T follicular helper cell (primary cell): ENCODE results near the gene COL2A1.

ENCODE experiments used
- DNase-seq: peaks from one replicate; pipeline ENCODE4 v3.0.0-alpha.2; 2020; ENCODE audit warnings: low read depth

Gene COL2A1

DNA sequence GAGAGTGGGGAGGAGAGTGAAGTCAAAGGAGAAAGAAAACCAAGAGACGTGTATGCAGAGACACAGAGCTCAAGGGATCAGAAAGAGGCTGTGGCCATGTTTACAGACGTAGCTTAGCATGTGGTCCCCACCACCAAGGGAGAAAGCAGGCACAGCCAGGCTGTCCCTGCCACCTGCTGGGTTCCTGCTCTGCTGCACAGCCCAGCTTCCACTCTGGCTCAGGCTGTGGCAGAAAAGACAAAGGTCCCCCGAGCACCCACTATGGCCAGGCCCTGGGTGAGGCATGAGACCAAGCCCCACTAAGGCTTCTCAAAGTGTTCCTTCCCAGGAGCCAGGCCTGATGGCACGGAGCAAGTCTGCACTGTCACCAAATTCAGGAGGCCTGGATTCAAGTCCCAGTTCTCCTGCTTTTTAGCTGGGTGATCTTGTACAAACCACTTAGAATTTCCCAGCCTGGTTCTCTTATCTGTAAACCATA, 25.9 kb upstream of the COL2A1 start:
- no peak for DNase-seq

DNA sequence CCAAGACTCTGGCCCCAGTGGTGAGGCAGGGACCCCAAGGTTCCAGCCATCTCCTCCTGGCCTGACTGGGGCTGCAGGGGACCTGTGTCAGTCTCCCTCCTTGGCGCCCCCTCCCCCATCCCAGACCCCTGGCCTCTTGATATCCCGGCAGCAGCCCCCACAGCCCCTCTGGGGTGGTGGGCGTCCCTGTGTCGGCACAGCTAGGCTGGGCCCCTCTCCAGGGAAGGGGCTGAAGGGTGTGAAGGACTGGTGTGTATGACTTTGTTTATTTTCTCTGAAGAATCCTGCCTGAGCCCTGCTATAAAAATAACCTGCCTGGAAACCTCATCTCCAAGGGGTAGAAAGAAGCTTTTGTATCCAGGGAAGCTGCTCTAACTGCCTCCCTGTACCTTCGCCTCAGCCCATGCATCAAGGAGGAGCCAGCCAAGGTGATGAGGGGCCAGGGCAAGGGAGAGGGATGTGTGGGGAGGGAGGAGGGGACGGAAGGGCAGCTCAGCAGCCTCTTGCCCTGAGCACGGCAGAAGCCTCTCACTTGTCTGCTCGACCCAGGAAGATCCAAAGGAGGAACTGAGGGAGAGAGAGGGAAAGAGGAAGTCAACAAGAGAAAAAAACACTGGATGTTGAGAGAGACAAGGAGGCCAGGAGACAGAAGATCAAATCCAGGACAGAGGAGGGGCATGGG, 25.4 kb upstream of the COL2A1 start:
- DNase-seq, result no peak

- DNase-seq, result no peak
These were observed 24.5 kb upstream of the COL2A1 start for GRCh38 chr12:48028541-48029431.

- no peak for DNase-seq
These were observed 23.1 kb upstream of the COL2A1 start for GRCh38 chr12:48027183-48028002.

- no peak for DNase-seq
These were observed 22.0 kb upstream of the COL2A1 start for GRCh38 chr12:48026060-48026827.

GRCh38 chr12:48025281-48025680, 21.0 kb upstream of the COL2A1 start:
- DNase-seq, result no peak

DNA sequence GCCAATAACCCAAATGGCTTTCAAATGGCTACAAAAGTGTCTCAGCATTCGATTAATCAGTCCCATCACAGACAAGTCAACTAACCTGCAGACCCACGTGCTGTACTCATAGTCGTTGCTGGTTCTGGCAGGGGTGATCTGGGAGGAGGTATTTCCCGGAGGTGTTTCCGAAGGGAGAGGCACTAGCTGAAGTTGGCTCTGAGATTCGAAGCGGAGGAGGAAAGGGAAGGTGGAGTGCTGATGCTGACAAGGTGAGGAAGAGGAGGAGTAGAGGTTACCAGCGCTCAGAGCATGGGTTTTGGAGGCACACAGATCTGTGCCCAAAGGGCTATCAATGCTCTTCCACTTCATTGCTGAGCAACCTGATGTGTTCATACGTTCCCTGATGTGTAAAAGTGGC, 20.5 kb upstream of the COL2A1 start:
- DNase-seq, result no peak

GRCh38 chr12:48023386-48023785, 19.1 kb upstream of the COL2A1 start:
- DNase-seq, result no peak

DNA sequence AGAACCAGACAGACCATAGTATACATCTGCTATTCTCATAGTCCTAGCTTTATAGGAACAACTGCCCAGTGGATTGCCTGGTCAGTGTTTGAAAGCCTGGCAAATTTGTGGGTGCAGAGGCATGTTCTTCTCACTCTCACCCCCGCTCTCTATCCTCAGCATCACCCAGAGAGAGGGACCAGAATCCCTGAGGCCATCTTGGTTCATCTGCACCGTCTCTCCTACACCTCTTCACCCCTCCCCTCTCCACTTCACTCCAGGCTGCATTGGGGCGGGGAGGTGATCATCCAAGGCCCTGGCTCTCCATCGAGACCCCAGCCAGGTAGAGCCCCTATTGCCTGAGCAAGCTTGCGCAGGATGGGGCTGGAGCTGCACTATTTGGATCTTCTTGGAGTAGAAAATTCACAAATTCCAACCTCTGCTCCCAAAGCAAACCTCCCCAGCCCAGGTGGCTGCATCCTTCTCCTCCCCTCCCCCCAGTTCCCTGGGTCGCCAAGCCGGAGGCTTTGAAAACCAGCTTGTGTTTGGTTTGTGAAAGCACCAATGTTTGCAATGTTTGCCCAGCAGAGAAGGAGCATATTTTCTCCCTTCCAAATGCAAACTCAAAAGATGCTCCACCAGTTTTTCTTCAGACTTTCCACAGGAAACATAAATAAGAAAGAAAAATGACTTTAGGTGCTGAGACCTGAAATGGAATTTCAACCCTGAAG, 18.6 kb upstream of the COL2A1 start:
- DNase-seq, result no peak

- no peak for DNase-seq
These were observed 17.9 kb upstream of the COL2A1 start for GRCh38 chr12:48022180-48022521.

- no peak for DNase-seq
These were observed 17.4 kb upstream of the COL2A1 start for GRCh38 chr12:48021485-48022179.

GRCh38 chr12:48019639-48020265, 15.5 kb upstream of the COL2A1 start:
- no peak for DNase-seq

DNA sequence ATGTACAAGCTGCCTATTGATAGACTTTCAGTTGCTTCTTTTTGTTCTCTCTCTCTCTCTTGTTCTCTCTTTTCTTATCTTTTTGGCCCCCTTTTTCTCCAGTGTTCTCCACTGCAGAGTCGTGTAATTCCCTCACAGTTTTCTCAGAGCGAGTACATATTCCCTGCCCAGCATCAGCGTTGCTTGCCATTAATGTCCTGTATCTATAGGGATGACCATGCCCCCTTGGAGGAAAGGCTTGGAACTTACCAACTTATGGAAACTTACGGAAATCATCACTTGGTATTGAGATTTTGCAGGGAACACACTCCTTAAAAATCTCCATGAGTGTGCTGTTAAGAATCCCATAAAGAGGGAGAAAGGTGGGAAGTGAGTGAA, 14.3 kb upstream of the COL2A1 start:
- no peak for DNase-seq

DNA sequence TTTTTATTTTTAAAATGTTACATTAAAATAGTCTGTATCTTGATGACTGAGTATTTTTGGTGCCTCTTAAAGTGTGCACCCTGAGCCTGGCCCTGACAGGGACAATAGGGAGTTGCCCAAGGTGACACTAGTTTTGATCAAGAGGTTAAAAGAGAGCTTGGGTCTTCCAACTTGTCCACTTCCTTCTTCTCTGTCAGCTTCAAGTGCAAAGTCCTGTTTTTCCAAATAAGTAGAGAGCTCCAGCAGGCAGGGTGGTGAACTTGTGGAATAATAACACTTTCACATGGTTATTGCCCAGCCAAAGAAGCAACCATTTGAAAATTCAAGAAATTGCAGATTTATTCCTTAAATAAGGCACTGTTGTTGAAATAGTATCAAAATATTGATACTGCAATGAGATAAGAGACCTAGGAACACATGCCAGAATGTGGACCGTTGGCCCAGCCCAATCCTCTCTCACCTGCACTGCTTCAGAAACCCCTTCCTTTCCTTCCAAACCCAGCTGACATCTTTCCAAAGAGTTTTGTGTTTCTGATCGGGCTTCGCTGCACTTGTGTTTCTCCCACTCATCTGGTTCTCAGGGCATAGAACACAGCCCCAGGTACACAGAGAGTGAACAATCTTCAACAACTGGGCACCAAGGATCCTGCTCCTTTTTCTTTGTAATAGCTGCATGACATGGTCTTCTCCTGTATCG, 13.8 kb upstream of the COL2A1 start:
- no peak for DNase-seq

DNA sequence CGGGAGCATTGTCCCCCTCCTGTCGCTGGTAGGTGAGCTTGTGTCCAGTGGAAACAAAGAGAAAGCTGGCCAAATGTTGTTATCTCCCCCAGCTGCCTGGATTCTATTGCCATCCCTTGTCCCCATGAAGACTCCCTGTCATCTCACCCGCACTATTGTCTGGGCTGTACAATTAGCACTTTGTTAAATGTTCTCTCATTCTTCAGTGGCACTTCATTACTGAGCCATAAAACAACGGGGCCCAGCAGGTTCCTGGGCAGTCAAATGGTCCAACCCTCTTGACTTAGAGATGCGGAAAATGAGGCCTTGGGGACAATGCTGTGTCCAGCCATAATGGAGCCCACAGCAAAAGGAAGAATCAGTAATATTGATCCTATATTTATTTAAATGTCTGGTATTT, 13.2 kb upstream of the COL2A1 start:
- no peak for DNase-seq

DNA sequence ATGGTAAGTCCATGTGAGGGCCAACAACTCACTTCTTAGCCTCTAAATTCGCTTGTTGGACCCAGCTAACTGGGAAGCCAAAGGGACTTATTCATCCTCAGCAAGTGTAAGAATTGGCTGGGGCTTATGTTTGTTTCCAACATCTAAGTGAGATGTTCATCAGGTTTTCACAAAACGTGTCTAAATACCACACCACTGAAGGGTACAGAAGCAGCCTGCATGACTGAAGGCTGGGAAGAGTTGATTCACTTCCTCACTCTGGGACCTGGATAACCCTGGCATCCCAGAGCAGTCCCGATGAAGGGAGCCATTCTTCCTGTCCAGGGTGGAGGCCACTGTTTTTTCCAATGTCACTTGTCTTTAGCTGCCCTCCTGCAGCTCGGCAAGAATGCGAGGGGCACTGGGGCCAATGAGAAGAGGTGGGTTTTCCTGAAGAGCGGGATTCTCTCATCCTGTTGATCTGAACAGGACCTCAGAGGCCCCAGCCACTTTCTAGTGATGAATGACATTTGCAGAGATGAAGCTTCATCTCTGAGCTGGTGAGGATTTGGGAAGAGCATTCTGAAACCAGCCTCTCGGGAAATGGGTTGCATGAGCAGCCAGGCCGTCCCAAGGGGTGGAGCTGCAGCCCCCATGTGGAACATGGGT, 12.2 kb upstream of the COL2A1 start:
- DNase-seq, result no peak

DNA sequence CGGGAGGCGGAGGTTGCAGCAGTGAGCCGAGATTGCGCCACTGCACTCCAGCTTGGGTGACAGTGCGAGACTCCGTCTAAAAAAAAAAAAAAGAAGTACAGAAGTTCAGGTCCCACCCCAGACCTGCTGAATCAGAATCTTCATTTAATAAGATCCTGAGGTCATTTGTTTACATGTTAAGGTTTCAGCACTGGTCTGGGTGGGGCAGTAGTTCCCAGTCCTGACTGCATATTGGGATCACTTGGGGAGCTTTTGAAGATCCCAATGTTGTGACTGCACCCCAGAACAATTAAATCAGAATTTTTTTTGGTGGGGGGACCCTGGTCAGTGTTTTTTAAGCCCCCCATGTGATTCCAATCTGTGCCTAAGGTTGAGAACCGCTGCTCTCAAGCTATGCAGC, 11.7 kb upstream of the COL2A1 start:
- no peak for DNase-seq

DNA sequence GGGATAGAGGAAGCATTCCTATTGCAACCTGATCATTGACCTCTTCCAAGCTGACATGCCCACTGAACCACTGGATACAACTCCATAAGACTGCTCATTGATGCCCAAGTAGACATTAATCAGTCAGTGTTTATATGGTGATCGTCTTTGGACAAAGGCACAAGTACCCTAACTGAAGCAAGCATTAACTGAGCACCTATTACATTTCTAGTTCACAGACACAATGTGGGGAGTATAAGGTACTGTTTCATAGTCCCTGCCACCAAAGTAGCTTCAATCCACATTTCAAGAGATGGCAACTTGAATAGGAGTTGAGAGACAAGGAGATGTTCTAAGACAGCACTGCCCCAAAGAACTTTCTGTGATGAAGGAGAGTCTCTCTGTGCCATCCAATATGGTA, 10.9 kb upstream of the COL2A1 start:
- no peak for DNase-seq

DNA sequence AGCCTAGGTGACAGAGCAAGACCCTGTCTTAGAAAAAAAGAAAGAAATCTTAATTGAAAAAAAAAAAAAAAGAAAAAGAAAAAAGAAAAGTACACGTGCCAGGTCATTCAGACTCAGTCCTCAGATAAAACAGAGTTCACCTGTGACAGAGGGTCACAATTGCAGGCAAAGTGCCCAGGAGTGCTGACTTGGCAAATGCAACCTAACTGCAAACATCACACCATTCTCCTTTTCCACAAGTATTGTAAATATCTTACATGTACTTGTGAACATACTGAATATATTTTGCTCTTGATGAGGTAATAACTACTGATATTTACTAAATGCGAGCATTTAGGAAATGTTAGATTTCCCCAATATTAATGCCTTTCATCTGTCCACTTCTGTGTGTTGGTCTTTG, 9.0 kb upstream of the COL2A1 start:
- DNase-seq, result no peak
